HCT116 (cell line): ENCODE data around the gene SCN8A. TPM values are rescaled to one million over a fixed set of nuclear protein-coding genes. Genes with fewer than 3 reads are reported as not detected.

Source experiments
- ATAC-seq: fragments of 200-7000 bp; cut with Tn5 transposase; 2 replicates; pipeline ENCODE4 v1.9.1; 2020; ENCODE audit warnings: mild to moderate bottlenecking, moderate library complexity
- BruUV-seq: library from RNA; stranded (reverse); fragments of 400-500 nt; replicated peaks from 2 replicates; lab custom pipeline; 2021; lab: Mats Ljungman, UMichigan
- CTCF ChIA-PET: fragments of 300-600 bp; sonication (Branson Sonifier 250); formaldehyde crosslinking; loops from one replicate; lab custom pipeline; 2021; ENCODE audit warnings: antibody characterized with exemption; lab: Charles Lee
- POLR2A ChIA-PET: fragments of 300-600, 350-600 bp; sonication (Branson Sonifier 250); formaldehyde crosslinking; loops from one replicate; lab custom pipeline; 2021; ENCODE audit warnings: antibody characterized with exemption; lab: Charles Lee
- RAD21 ChIA-PET, 2 experiments: fragments of 300-600 bp; sonication (Branson Sonifier 250); formaldehyde crosslinking; loops; one replicate each; lab custom pipeline; 2023; ENCODE audit warnings: low total read pairs in 2 of 2; ENCODE audit not compliant: uncharacterized antibody in 2 of 2, unreplicated experiment in 2 of 2, low non-redundant PET in 1 of 2; lab: Charles Lee
- DNase-seq: peaks from one replicate; pipeline ENCODE4 v3.0.0-alpha.2; 2010; ENCODE audit warnings: low read depth, low spot score
- H2AFZ ChIP-seq: fragments of 200-600 bp; shearing (Covaris generic), sonication (generic); 2 replicates; pipeline ENCODE4 v1.6.1; 2017; ENCODE audit warnings: low read depth, mixed run types, mixed read lengths, antibody characterized with exemption, low read length; ENCODE audit not compliant: poor library complexity, severe bottlenecking
- H3K27ac ChIP-seq: 2 replicates; pipeline ENCODE4 v1.5.1; 2012; ENCODE audit warnings: low read depth, low read length
- H3K27me3 ChIP-seq: fragments of 200-600 bp; sonication (generic); 2 replicates; pipeline ENCODE4 v1.6.1; 2016; ENCODE audit warnings: mixed run types, low read length, mixed read lengths; ENCODE audit not compliant: insufficient read depth
- H3K36me3 ChIP-seq, 2 experiments: fragments of 200-500 bp in 1 of 2; fragments of 200-600 bp in 1 of 2; sonication (Bioruptor generic) in 1 of 2; sonication (generic) in 1 of 2; 2 replicates each; pipeline versions ENCODE4 v1.5.1 to v1.6.1; 2014 to 2016; ENCODE audit warnings: low read length in 2 of 2, inconsistent platforms in 1 of 2, mixed read lengths in 1 of 2, mixed run types in 1 of 2; ENCODE audit not compliant: insufficient read depth in 2 of 2, control insufficient read depth in 1 of 2
- H3K4me1 ChIP-seq, 2 experiments: fragments of 200-600 bp in 1 of 2; sonication (generic) in 1 of 2; 2 replicates each; pipeline versions ENCODE4 v1.5.1 to v1.6.1; 2012 to 2017; ENCODE audit warnings: low read length in 2 of 2, inconsistent platforms in 1 of 2, mild to moderate bottlenecking in 1 of 2, mixed read lengths in 1 of 2, mixed run types in 1 of 2, moderate library complexity in 1 of 2; ENCODE audit not compliant: insufficient read depth in 2 of 2, control insufficient read depth in 1 of 2
- H3K4me2 ChIP-seq: fragments of 200-600 bp; sonication (generic); 2 replicates; pipeline ENCODE4 v1.6.1; 2017; ENCODE audit warnings: mixed run types, low read length, mixed read lengths
- H3K4me3 ChIP-seq, 2 experiments: fragments of 200-600 bp in 1 of 2; sonication (generic) in 1 of 2; replicated peaks in 1 of 2; 2 replicates each; pipeline ENCODE4 v1.5.1; 2011 to 2016; ENCODE audit warnings: low read length in 2 of 2, control low read depth in 1 of 2, low read depth in 1 of 2, mild to moderate bottlenecking in 1 of 2, mixed read lengths in 1 of 2, mixed run types in 1 of 2
- H3K79me2 ChIP-seq: fragments of 200-600 bp; sonication (generic); 2 replicates; pipeline ENCODE4 v1.6.1; 2017; ENCODE audit warnings: mild to moderate bottlenecking, mixed run types, low read length, moderate library complexity, mixed read lengths; ENCODE audit not compliant: insufficient read depth
- H3K9ac ChIP-seq: fragments of 200-600 bp; sonication (generic); 2 replicates; pipeline ENCODE4 v1.6.1; 2016; ENCODE audit warnings: low read length, mixed read lengths
- H3K9me2 ChIP-seq: fragments of 200-600 bp; sonication (generic), shearing (Covaris generic); 2 replicates; pipeline ENCODE4 v1.6.1; 2017; ENCODE audit warnings: mixed run types, mild to moderate bottlenecking, moderate library complexity; ENCODE audit not compliant: insufficient read depth
- H3K9me3 ChIP-seq, 2 experiments: fragments of 200-500 bp in 1 of 2; fragments of 200-600 bp in 1 of 2; sonication (Bioruptor generic) in 1 of 2; sonication (generic) in 1 of 2; 2 replicates each; pipeline ENCODE4 v1.6.1; 2014 to 2017; ENCODE audit warnings: low read length in 2 of 2, mixed read lengths in 2 of 2, inconsistent platforms in 1 of 2, low read depth in 1 of 2, mild to moderate bottlenecking in 1 of 2, mixed run types in 1 of 2, moderate library complexity in 1 of 2; ENCODE audit not compliant: control insufficient read depth in 1 of 2, insufficient read depth in 1 of 2
- H4K20me1 ChIP-seq: fragments of 200-600 bp; sonication (generic), shearing (Covaris generic); 2 replicates; pipeline ENCODE4 v1.6.1; 2017; ENCODE audit warnings: mixed run types, mild to moderate bottlenecking, moderate library complexity; ENCODE audit not compliant: insufficient read depth
- EGR1 ChIP-seq: IDR thresholded peaks from 2 replicates; pipeline ENCODE4 v1.6.1; 2012; ENCODE audit warnings: low read depth
- EZH2 ChIP-seq: fragments of 200-600 bp; sonication (generic); IDR thresholded peaks from 2 replicates; pipeline ENCODE4 v1.6.1; 2017; ENCODE audit warnings: antibody characterized with exemption, mixed run types
- FOSL1 ChIP-seq: IDR thresholded peaks from 2 replicates; pipeline ENCODE4 v1.6.1; 2012; ENCODE audit warnings: low read depth
- POLR2A ChIP-seq: IDR thresholded peaks from 2 replicates; pipeline ENCODE4 v1.7.0; 2011; ENCODE audit warnings: borderline replicate concordance; ENCODE audit not compliant: insufficient read depth, insufficient read length; ENCODE audit errors: extremely low read depth
- POLR2AphosphoS5 ChIP-seq: IDR thresholded peaks from 2 replicates; pipeline ENCODE4 v1.6.1; 2011; ENCODE audit warnings: mild to moderate bottlenecking, low read depth, low read length, moderate library complexity
- SP1 ChIP-seq: IDR thresholded peaks from 2 replicates; pipeline ENCODE4 v1.6.1; 2012; ENCODE audit warnings: low read depth
- SRF ChIP-seq: IDR thresholded peaks from 2 replicates; pipeline ENCODE4 v1.6.1; 2012; ENCODE audit warnings: low read depth
- YY1 ChIP-seq: IDR thresholded peaks from 2 replicates; pipeline ENCODE4 v1.6.1; 2011; ENCODE audit warnings: low read length, low read depth, moderate library complexity, mild to moderate bottlenecking; ENCODE audit not compliant: insufficient replicate concordance; ENCODE audit errors: extremely low read depth
- ZBTB33 ChIP-seq: IDR thresholded peaks from 2 replicates; pipeline ENCODE4 v1.6.1; 2011; ENCODE audit warnings: mild to moderate bottlenecking, low read length, moderate library complexity; ENCODE audit not compliant: insufficient replicate concordance; ENCODE audit errors: extremely low read depth
- intact Hi-C: fragments of 100-400 bp; cut with micrococcal nuclease; formaldehyde crosslinking; loops from 2 replicates; pipeline ENCODE4 v1.10.0; 2022
- total RNA-seq: library from RNA; stranded (reverse); gene quantifications from one replicate; pipeline ENCODE4 v1.2.1, GENCODE V29; 2021; ENCODE audit not compliant: unreplicated experiment

SCN8A gene
- total RNA-seq, 1 experiment from 2014 or later, result 7.1 TPM

- Histone ChIP-seq H4K20me1 (no peaks in the 10 kb centered on the region), H3K4me2 (no peak overlapping the region), H3K27ac (no peak overlapping the region), H3K9me3 (no peaks in the 10 kb centered on the region), H3K9me2 (no peaks in the 10 kb centered on the region), H2AFZ (no peak overlapping the region), H3K4me3 (no peak overlapping the region), H3K9ac (no peak overlapping the region), H3K36me3 (no peaks in the 10 kb centered on the region), H3K27me3 (no peaks in the 10 kb centered on the region), H3K79me2 (no peaks in the 10 kb centered on the region), H3K4me1 (peaks cover 0 to 7% of the 10 kb centered on the region in 2 experiments; a peak in 2 of 4 replicates)
- BruUV-seq, result no TSS peak
- POLR2A ChIA-PET, result no interaction called here
- RAD21 ChIA-PET, result no interaction called here
- no peak for DNase-seq
- CTCF ChIA-PET, result interaction anchor here (1.7 kb wide), 1 partner anchor 27 kb away, joined by 5 read pairs; no protein-coding TSS in a partner anchor
- intact Hi-C loops, result no loop called here
- TF ChIP-seq POLR2AphosphoS5, result no peak
- TF ChIP-seq EZH2, result no peak
- TF ChIP-seq FOSL1, result no peak
- no peak for TF ChIP-seq ZBTB33
- TF ChIP-seq YY1, result no peak
- TF ChIP-seq SP1, result no peak
- no peak for TF ChIP-seq SRF
- TF ChIP-seq POLR2A, result no peak
- no peak for TF ChIP-seq EGR1
- ATAC-seq, result no peak
Observed at GRCh38 chr12:51850965-51851299, 259.9 kb downstream of the SCN8A start.
